Nucleus accumbens (tissue), 56 donors: ENCODE measurements around the gene ANKRD66.
"Not testable (repeated sequence)": the region's sequence is repeated elsewhere in the genome, so short reads cannot be mapped to it uniquely, and the experiment has no call there.

ENCODE experiments used
- DNase-seq, 56 donors: peaks; one replicate each; lab custom pipeline; 2025; lab: John Stamatoyannopoulos, UW

ANKRD66 gene

DNA sequence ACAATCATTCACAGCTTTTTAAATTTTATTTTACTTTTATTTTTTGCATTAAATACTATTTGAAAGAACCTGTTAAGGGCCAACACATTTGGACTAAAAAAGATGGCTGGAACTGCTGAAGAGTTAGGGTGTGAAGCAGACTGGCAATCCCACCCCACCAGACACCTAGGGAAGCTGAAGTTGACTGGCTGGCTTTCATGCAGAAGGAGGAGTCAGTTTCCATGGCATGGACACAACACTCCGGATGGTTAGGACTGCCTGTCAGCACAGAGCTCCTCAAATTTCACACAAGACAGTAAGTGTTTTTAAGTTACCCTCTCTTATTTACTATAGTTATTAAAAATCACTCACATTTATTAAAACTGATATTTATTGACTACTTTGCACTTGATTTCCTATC, at the start of gene ANKRD66:
ANKRD66 (plus strand) TSS at position 238 of the 400 bp plus-strand sequence. CDS start 5,016 bp downstream, outside the sequence.
- DNase-seq: no peak

DNA sequence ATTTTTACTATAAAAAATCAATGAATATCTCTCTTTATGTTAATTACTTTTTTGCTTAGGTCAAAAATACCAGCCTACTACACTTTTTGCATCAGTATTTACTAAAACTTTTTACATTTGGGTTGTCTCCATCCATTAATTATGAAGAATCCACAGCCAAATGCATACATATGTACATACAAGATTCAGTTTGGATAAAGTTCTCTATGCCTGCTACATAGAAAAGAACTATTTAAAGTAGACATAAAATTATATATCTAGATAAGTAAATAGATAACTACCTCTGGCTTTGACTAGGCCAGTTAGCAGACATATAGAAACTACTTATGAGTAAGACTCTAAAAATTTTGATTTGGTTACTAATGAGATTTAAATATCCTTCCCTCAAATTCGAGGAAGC, 46.8 kb upstream of the ANKRD66 start:
- DNase-seq: no peak

DNA sequence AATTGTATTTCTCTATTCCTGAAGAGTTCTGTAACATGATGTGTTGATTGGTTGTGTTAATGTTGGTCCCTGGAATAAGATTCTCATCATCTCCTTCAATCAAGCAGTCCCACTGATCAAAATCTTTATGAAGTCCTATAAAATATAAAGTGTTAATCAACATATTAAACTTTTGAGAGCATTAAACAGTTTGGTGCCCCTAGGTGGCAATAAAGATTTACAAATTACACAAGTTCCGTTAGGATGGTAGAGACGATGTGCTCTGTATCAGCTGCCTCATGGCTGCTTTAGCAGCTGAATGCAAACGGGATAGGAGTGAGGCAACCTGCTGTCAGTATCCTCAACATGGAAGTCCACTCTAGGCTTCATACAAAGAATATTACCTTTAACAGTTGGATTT, 42.2 kb upstream of the ANKRD66 start:
- DNase-seq: peak in 2 of 56 donors; percentile 1 to 10

DNA sequence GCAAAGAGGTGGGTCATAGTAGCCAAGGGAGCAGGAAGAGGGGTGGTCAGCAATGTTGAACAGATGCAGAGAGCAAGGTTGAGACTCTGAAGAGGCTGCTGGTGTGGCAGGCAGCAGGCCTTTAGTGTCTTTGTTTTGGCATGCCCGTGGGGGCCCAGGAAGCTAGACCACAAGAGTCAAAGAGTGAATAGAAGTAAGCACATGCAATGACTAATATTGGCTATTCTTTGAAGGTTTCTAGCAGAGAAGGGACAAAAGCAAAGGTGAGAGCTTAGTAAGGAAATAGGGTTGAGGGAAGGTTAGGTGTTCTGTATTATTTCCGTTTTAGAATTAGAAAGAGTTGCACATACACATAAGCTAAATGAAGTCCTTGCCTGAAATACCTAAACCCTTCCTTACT, 40.3 kb upstream of the ANKRD66 start:
- DNase-seq: no peak

DNA sequence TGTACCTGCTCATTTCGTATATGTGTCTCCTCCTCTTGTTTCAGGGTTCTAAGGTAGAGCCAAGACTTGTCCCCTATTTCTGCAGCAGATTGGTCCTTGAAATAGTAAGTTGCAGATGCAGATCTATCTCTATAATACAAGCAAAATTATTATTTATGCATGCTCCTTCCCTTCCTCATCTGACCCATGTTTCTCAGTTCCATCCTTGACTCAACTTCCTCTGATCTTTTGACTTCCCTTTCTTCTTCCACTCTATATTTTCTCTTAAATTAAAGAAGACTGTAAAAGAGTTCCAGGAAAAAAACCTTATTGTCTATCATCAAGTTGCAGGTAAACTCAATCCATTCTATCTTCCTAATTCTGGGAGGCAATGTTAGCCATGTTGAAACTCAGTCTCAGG, 35.2 kb upstream of the ANKRD66 start:
- no peak for DNase-seq

DNA sequence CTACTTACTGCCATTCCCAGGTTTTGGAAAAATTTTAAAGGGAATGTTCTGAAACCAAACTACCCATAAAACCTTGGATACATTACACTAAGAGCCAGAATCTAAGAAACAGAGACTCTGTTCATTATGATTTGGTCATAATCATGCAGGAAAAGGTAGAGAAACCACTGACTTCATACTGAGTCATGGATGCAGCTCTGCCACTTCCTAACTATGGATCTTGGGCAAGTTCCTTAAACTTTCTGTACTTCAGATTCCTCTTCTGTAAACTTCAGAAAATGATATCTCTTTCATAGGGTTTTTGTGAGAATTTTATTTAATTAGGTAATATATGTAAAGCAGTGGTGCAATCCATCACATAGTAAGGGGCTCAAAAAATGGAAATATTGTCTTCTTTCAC, 31.6 kb upstream of the ANKRD66 start:
- no peak for DNase-seq

DNA sequence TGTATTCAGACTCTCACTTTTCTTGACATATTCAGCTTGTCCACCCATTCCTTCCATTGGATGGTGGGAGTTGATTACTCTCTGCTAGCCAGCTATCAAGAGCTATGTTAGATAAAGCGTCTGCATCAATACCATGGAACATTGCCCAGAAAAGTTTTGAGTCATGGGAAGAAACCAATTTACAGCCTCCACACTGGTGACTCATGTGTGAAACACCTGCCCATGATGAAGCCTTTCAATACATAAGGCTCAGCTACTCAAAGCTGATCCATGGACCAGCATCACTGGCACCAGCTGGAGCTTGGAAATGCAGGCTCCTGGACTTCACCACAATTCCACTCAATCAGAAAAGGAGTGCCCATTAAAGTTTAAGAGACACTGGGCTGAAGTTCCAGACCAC, 27.6 kb upstream of the ANKRD66 start:
- peak in 1 of 56 donors; percentile 19 for DNase-seq

DNA sequence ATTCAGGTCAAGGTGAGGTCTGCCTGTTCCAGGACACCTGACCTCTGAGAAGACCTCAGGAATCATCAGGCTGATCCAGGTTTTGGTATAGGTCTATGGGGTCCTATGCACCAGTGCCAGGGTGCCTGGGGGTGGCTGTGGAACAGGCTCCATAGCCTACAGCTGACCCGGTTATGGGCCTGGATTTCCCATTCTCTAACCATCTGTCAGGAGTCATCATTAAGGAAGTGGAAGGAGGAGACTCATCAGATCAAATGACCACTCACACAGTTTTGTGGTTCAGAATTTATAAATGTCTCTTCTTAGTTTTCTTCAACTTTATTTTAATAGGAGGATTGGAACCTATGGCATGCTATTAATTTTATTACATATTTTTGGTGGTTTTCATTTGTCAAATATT, 26.3 kb upstream of the ANKRD66 start:
- DNase-seq: no peak

DNA sequence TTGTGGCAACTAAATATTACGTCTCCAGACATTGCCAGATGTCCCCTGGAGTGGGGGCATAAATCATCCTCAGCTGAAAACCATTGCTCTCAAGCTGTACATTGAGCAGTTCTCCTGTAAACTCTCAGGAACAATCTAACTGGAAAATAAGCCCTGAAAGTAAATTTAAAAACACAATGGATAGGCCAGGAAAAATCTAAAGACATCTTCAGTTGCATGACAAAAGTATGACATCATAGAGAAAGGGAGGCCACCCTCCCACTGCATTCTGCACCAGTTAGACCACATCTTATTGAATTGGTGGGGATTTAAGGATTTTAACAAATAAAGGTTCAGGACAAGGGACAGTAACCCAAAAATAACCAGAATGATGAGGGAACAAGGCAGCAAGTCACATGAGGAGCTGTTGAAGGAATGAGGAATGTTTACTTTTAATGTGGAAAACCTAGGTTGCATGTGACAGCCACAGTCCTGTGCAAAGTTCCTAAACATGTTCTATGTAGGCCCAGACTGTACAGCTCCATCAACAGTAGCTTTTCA, 16.9 kb upstream of the ANKRD66 start:
- DNase-seq: no peak

DNA sequence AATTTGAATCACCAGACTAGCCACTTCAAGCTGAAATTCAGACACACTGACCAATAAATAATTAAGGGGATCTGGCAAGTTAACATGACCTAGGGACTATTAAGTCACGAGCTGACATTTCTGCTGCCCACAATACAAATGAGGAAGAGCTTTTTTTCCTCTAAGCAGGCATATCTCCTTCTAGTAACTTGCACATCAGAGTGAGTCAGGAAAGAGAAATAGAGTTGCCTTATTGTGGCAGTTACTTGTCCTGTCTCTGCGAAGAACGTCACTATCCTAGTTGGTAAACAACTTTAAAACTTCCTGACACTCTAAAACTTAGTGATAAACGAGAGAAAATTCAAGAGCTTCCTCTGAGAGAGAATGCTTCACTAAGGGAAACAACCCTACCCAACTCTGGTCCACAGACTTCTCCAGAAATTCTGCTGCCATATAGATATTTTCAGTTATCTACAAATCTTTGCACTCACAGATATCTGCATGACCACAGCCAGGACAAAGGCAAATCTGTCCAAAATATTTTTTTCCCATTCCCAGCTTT, 15.7 kb upstream of the ANKRD66 start:
- no peak for DNase-seq

DNA sequence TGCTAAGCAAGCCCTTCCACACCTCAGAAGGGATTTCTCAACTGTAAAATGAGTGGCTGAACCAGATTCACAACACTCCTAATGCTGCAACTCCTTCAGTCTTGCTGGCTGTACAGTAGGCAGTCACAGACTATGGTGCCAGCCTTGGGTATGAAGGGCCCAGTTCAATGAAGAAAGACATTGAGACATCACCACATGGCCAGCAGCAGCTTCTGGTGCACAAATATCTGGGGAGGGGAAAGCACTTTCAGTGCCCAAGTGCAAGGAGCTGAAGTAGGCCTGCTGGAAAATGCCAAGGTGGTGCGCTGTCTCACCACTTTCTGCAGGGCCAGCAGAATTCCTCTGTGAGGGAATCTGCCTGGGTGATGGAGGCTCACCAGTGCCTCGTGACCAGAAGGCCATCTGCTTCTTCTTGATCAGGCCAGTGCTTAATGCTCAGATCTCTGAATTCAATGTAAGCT, 13.4 kb upstream of the ANKRD66 start:
- DNase-seq: no peak

DNA sequence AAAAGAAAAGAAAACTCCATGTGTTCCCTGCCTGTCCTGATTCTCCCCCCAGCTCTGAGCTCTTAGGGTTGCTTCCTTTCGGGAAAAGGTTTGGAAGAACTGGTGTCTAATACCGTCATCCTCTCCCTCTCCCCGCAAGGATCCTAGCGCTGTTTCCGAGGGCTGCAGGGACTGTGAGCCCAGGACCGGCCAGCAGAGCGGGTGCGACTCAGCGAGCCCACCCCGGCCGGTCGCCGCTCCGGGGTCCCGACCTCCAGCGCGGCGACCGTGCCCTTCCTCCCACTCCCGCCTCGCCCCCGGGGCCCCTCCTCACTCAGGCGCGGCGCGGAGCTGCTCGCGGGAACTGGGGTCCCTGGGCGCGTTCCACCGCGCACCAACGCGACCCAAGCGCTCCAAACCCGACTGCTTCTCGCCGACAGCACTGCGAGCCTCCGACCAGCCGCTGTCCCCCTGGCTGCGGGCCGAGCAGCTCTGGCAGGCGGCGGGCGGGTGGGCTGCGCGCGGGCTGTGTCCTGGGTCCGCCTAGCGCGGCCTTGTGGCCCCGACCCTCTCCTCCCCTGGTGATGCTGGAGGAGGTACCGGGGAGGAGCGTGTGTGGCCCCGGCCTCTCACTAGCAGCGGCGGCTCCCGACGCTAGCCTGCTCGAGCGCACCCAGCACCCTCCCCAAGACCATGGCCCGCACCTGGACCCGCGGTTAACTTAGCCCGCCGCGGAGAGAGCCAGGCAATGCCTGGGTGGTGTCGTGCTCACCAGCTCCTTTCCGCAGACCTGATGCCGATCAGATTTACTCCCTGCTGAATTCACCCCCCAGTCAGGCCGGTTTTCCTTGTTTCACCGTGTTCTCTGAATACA, 11.6 kb upstream of the ANKRD66 start, which contains the start of gene PLA2G7:
PLA2G7 (minus strand) TSS at position 509 of the 853 bp plus-strand sequence. CDS start 12,484 bp downstream, outside the sequence.
- DNase-seq: peak in 26 of 56 donors; percentile 2 to 61 (median 34)

DNA sequence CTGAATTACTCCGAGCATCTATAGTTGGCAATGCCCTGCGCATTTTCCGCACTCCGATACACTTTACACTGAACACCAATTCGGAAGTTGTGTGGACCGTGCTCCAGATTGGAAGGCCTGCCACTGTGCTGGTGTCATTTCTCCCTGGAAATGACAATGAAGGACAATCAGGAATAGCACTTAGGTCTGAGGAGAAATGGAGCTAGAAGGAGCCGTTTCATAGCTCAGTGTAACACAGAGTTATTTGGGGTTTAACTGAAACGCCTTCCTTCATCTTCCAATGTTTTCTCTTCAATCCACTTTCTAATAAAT, 11.1 kb upstream of the ANKRD66 start:
- DNase-seq: no peak

DNA sequence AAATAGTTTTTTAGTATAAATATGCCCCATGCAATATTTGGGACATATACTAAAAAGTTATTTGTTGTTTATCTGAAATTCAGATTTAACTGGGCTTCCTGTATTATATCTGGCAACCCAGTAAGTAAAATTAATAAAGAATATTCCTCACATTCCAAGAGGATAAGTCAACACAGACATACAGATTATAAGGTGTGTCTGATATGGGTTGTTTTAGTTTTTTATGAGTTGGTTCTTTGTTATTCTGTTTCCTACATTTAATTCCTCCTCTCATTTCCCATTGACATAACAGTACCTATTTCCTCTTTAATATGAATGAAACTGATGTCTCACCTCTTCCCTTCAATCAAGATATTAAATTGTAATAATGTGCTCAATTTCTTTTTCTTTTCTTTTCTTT, 9.8 kb upstream of the ANKRD66 start:
- no peak for DNase-seq

DNA sequence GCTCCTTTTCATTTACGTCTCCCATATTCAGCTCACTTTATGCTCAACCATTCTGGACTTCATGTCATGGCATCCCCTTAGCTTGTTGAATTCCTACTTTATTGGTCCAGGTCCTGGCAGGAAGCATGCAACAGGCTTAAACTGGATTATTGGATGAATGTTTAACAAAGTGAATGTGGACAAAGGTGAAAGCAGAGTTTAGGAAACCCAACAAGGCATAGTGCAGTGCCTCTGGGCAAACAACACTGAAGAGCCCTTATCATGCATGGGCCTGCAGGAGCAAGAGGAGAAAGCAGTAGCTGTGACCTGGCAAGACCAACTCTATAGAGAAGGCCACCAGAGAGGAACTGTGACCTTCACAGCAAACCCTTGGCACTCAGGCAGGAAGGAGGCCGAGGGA, 5.3 kb upstream of the ANKRD66 start:
- no peak for DNase-seq

DNA sequence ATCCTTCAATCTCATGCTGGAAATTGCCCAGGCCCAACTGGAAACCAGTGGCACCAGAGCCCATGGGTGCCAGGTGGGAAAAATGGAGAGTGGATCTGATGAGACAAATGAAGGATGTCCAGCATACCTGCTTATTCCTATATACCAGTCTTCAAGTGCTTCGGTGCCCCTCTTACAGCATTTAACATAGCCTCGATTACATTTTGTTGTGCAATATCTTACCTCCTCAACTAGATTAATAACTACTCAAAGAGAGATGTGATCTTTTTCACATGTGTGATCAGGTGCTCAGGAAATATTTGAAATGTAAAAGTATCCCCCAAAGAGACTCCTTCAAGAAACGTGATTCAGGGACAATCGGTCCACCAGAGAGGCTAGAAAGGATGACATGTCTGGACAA, 4.8 kb upstream of the ANKRD66 start:
- no peak for DNase-seq

DNA sequence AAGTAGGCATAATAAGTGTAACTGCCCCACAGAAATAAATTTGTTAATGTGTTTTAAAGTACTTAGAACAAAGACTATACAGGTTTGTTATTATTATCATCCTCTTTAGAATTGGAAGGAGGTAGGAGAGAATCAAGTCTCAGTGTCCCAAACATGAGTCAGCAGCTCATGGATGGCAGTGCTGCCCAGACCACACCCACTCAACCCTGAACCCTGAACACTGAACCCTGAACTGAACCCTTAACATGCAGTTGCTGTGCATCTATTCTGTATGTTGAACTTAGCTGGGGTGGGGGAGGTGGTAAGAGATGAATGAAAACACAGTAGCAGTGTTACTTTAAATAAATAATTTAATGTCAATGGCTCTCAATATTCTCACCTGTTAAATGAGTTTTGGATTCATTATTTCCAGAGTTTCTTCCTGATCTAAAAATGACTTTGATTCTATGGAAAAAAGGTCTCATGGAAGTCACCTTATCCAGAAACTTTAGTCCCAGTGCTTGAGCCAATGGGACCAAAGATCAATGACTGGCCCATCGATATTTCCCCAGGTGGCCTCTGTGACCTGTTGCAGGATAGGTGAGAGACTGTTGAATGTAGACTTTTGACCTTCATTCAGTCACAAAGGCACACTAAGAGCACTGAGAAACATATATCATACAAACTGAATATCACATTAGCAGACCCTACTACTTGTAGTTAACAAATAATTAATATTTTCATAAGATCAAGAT, 3.1 kb upstream of the ANKRD66 start:
- no peak for DNase-seq

DNA sequence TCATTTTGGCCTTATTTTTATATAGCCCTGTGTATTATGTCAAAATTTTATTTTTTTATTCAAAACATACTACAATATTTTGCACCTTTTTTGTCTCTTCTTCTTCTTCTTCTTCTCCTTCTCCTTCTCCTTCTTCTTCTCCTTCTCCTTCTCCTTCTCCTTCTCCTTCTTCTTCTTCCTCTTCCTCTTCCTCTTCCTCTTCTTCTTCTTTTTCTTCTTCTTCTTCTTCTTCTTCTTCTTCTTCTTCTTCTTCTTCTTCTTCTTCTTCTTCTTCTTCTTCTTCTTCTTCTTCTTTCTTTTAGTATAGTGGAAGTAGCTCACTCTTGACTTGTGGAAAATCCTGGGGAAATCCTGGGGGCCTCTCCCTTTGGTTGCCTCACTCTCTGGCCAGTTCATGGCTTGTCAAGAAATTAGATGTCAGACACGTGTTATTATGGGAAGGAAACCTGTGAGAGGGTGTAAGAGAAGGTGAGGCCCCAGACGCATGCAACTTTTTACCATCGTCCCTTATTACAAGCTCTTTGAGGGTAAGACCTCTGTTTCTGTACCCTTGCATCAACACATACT, 2.5 kb upstream of the ANKRD66 start:
- DNase-seq: not testable (repeated sequence)

DNA sequence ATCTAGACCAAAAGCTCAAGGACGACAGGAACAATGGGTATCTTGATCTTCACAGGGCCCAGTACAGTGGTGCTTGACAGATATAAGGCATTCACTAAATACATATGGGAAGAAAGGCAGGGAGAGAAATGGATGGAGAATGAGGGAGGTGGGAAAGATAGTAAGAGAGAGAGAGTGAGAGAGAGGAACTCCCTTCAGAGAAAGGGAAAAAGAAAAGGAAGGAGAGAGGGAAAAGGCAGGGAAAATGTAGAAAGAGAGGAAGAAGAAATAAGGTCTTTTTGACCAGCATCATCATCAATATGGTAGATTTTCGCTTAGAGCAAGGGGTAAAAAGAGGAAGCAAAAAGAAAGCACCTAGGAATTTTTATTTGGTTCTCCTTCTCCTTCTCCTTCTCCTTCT, 760 bp upstream of the ANKRD66 start:
- no peak for DNase-seq

DNA sequence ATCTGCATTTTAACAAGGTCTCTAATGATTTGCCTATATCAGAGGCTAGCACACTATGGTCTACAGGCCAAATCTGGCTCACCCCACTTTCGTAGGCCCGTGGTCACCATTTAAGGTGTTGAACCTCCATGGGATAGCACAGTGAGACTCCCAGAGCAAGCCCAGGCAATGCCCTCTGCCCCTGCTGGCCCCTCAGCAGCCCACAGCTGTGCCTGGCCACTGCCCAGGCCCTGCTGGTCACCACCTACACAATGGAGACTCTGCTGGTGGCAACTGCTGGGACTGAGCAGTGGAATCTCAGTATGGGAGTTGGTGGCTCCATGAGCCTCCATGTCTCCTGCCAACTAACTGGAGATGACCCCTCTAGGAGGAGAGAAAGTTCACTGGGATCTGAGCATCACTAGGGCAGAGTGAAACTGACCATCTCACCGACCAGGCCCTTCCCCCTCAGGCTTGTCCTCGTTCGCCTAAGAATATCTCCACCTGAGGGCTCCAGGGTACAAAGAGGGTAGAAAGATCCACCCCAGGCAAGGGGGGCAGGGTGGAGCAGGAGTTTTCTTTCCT, 2.3 kb downstream of the ANKRD66 start:
- no peak for DNase-seq

DNA sequence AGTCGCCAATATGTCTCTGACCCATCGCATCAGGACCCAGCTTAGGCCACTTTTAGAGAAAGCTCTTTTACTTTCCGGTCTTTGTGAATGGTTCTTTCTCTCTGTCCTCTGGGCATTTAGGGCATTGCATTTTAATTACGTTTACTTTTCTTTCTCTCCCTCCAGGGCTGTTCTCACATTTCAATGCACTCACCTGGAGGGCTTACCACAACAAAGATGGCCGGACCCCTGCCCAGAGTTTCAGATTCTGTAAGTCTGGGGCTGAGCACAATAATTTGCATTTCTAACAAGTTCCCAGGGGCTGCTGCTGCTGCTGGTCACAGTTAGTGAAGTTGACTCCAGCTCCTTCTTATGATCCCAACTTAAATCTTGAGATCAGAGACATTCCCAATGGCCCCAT, 3.0 kb downstream of the ANKRD66 start:
- DNase-seq: no peak
